Mucosa of rectum (tissue), 2 donors: ENCODE results near the gene SLC38A8.

ENCODE experiments used
- H3K27ac ChIP-seq, 2 donors: one replicate each; pipeline ENCODE4 v1.7.0; 2013; ENCODE audit warnings: inconsistent platforms in 2 of 2, low read depth in 2 of 2, low read length in 2 of 2
- H3K27me3 ChIP-seq, 2 donors: one replicate each; pipeline ENCODE4 v1.7.0; 2013; ENCODE audit warnings: low read length in 2 of 2; ENCODE audit not compliant: control insufficient read depth in 2 of 2, insufficient read depth in 2 of 2
- H3K36me3 ChIP-seq, 2 donors: one replicate each; pipeline ENCODE4 v1.7.0; 2013; ENCODE audit warnings: low read length in 2 of 2; ENCODE audit not compliant: control insufficient read depth in 2 of 2, insufficient read depth in 2 of 2
- H3K4me1 ChIP-seq, 2 donors: one replicate each; pipeline ENCODE4 v1.7.0; 2013; ENCODE audit warnings: low read length in 2 of 2, mild to moderate bottlenecking in 1 of 2; ENCODE audit not compliant: control insufficient read depth in 2 of 2, insufficient read depth in 2 of 2
- H3K4me3 ChIP-seq, 2 donors: one replicate each; pipeline ENCODE4 v1.7.0; 2013; ENCODE audit warnings: low read length in 2 of 2
- H3K9ac ChIP-seq, 2 donors: one replicate each; pipeline ENCODE4 v1.7.0; 2013; ENCODE audit warnings: low read length in 2 of 2, low read depth in 1 of 2, mild to moderate bottlenecking in 1 of 2
- H3K9me3 ChIP-seq, 2 donors: one replicate each; pipeline ENCODE4 v1.7.0; 2013; ENCODE audit warnings: low read length in 2 of 2; ENCODE audit not compliant: control insufficient read depth in 2 of 2
- donor health status: healthy.
- donor health status: Normal muscosa, but diverticular disease.

SLC38A8 gene

GRCh38 chr16:84034516-84034915 is 8.1 kb downstream of the SLC38A8 start:
- H3K4me3 ChIP-seq: no peak overlapping the region
- no peaks in the 10 kb centered on the region for H3K4me1 ChIP-seq
- no peaks in the 10 kb centered on the region for H3K36me3 ChIP-seq
- no peaks in the 10 kb centered on the region for H3K9me3 ChIP-seq
- no peak overlapping the region for H3K9ac ChIP-seq
- peaks cover 0 to 4% of the 10 kb centered on the region in 2 donors for H3K27me3 ChIP-seq
- no peak overlapping the region for H3K27ac ChIP-seq

- Histone ChIP-seq H3K4me3 (no peak overlapping the region), H3K9me3 (no peaks in the 10 kb centered on the region), H3K27me3 (peaks cover 0 to 4% of the 10 kb centered on the region in 2 donors), H3K27ac (no peak overlapping the region), H3K4me1 (no peaks in the 10 kb centered on the region), H3K9ac (no peak overlapping the region), H3K36me3 (no peaks in the 10 kb centered on the region)
These were observed 9.1 kb downstream of the SLC38A8 start for GRCh38 chr16:84033251-84034195.

GRCh38 chr16:84032458-84033178 is 10.0 kb downstream of the SLC38A8 start:
- Histone ChIP-seq H3K27ac (no peak overlapping the region), H3K9me3 (no peaks in the 10 kb centered on the region), H3K9ac (no peak overlapping the region), H3K27me3 (peaks cover 0 to 4% of the 10 kb centered on the region in 2 donors), H3K4me1 (no peaks in the 10 kb centered on the region), H3K36me3 (no peaks in the 10 kb centered on the region), H3K4me3 (no peak overlapping the region)

- Histone ChIP-seq H3K27ac (no peak overlapping the region), H3K9ac (no peak overlapping the region), H3K36me3 (no peaks in the 10 kb centered on the region), H3K27me3 (peaks cover 0 to 4% of the 10 kb centered on the region in 2 donors), H3K4me3 (no peak overlapping the region), H3K4me1 (no peaks in the 10 kb centered on the region), H3K9me3 (no peaks in the 10 kb centered on the region)
These were observed 11.0 kb downstream of the SLC38A8 start for GRCh38 chr16:84031556-84031955.

GRCh38 chr16:84029297-84030047 is 13.1 kb downstream of the SLC38A8 start:
- Histone ChIP-seq H3K4me1 (no peaks in the 10 kb centered on the region), H3K27me3 (peaks cover 0 to 4% of the 10 kb centered on the region in 2 donors), H3K9ac (no peak overlapping the region), H3K36me3 (no peaks in the 10 kb centered on the region), H3K27ac (no peak overlapping the region), H3K4me3 (no peak overlapping the region), H3K9me3 (no peaks in the 10 kb centered on the region)

GRCh38 chr16:84027625-84028024 is 15.0 kb downstream of the SLC38A8 start:
- Histone ChIP-seq H3K36me3 (no peaks in the 10 kb centered on the region), H3K9ac (no peak overlapping the region), H3K27ac (no peak overlapping the region), H3K27me3 (peaks cover 0 to 4% of the 10 kb centered on the region in 2 donors), H3K4me1 (no peaks in the 10 kb centered on the region), H3K4me3 (no peak overlapping the region), H3K9me3 (no peaks in the 10 kb centered on the region)

GRCh38 chr16:84026606-84027005 is 16.0 kb downstream of the SLC38A8 start:
- H3K36me3 ChIP-seq: no peaks in the 10 kb centered on the region
- no peak overlapping the region for H3K27ac ChIP-seq
- no peak overlapping the region for H3K4me3 ChIP-seq
- H3K27me3 ChIP-seq: peaks cover 0 to 4% of the 10 kb centered on the region in 2 donors
- no peaks in the 10 kb centered on the region for H3K4me1 ChIP-seq
- no peak overlapping the region for H3K9ac ChIP-seq
- no peaks in the 10 kb centered on the region for H3K9me3 ChIP-seq

- H3K4me3 ChIP-seq: no peak overlapping the region
- H3K9ac ChIP-seq: no peak overlapping the region
- H3K27me3 ChIP-seq: peaks cover 0 to under 1% of the 10 kb centered on the region in 2 donors
- H3K36me3 ChIP-seq: no peaks in the 10 kb centered on the region
- no peaks in the 10 kb centered on the region for H3K9me3 ChIP-seq
- no peaks in the 10 kb centered on the region for H3K4me1 ChIP-seq
- no peak overlapping the region for H3K27ac ChIP-seq
These were observed 17.7 kb downstream of the SLC38A8 start for GRCh38 chr16:84024854-84025253.

- no peaks in the 10 kb centered on the region for H3K4me1 ChIP-seq
- H3K4me3 ChIP-seq: no peak overlapping the region
- H3K27me3 ChIP-seq: no peaks in the 10 kb centered on the region
- no peaks in the 10 kb centered on the region for H3K9me3 ChIP-seq
- no peak overlapping the region for H3K27ac ChIP-seq
- no peak overlapping the region for H3K9ac ChIP-seq
- no peaks in the 10 kb centered on the region for H3K36me3 ChIP-seq
These were observed 20.0 kb downstream of the SLC38A8 start for GRCh38 chr16:84022644-84023043.
